Measurements from ENCODE around the gene KPNA2.
"Not testable (repeated sequence)": the region's sequence is repeated elsewhere in the genome, so short reads cannot be mapped to it uniquely, and the experiment has no call there.

KPNA2 gene

GRCh38 chr17:68035523-68036303, at the start of gene KPNA2:
KPNA2 (plus strand) TSS chr17:68035735; CDS start chr17:68037133, 1,398 bp downstream.
- ATAC-seq: peak; percentile 92 to 93

GRCh38 chr17:67990909-67991308, 44.6 kb upstream of the KPNA2 start:
- ATAC-seq: no peak

- ATAC-seq: no peak
Measured at GRCh38 chr17:67992548-67993152, 42.9 kb upstream of the KPNA2 start.

GRCh38 chr17:67993153-67993997, 42.2 kb upstream of the KPNA2 start:
- ATAC-seq: peak; percentile 76 to 82

GRCh38 chr17:67993998-67994361, 41.6 kb upstream of the KPNA2 start:
- no peak for ATAC-seq

GRCh38 chr17:67994817-67995569, 40.5 kb upstream of the KPNA2 start:
- no peak for ATAC-seq

- ATAC-seq: no peak
Measured at GRCh38 chr17:67995570-67996263, 39.8 kb upstream of the KPNA2 start.

GRCh38 chr17:67996301-67997171, 39.0 kb upstream of the KPNA2 start, which contains the start of gene C17orf58:
C17orf58 (minus strand) TSS chr17:67996469; CDS start chr17:67996198, 271 bp downstream.
- not testable (repeated sequence) for ATAC-seq

GRCh38 chr17:67998466-67998865, 37.1 kb upstream of the KPNA2 start:
- no peak for ATAC-seq

- ATAC-seq: no peak
Measured at GRCh38 chr17:67999291-67999911, 36.1 kb upstream of the KPNA2 start.

- ATAC-seq: no peak
Measured at GRCh38 chr17:68004201-68004600, 31.3 kb upstream of the KPNA2 start.

- no peak for ATAC-seq
Measured at GRCh38 chr17:68006797-68007196, 28.7 kb upstream of the KPNA2 start.

- peak in 1 of 2 donors; percentile 66 for ATAC-seq
Measured at GRCh38 chr17:68011199-68011665, 24.3 kb upstream of the KPNA2 start.

- no peak for ATAC-seq
Measured at GRCh38 chr17:68013385-68013784, 22.1 kb upstream of the KPNA2 start.

GRCh38 chr17:68015081-68015723, 20.3 kb upstream of the KPNA2 start:
- no peak for ATAC-seq

GRCh38 chr17:68016838-68017237, 18.7 kb upstream of the KPNA2 start:
- no peak for ATAC-seq

GRCh38 chr17:68018493-68018892, 17.0 kb upstream of the KPNA2 start:
- ATAC-seq: not testable (repeated sequence)

GRCh38 chr17:68019336-68019674, 16.2 kb upstream of the KPNA2 start:
- no peak for ATAC-seq

GRCh38 chr17:68019675-68020408, 15.7 kb upstream of the KPNA2 start:
- ATAC-seq: peak; percentile 93 to 95
